Stimulated activated naive CD4-positive, alpha-beta T cell (primary cell): Measurements from ENCODE around the gene SACM1L.

Source experiments
- DNase-seq, 6 experiments: peaks; one replicate each; lab custom pipeline; 2025; lab: John Stamatoyannopoulos, UW

Gene SACM1L

GRCh38 chr3:45787551-45787950, 98.4 kb downstream of the SACM1L start:
- no peak for DNase-seq

DNA sequence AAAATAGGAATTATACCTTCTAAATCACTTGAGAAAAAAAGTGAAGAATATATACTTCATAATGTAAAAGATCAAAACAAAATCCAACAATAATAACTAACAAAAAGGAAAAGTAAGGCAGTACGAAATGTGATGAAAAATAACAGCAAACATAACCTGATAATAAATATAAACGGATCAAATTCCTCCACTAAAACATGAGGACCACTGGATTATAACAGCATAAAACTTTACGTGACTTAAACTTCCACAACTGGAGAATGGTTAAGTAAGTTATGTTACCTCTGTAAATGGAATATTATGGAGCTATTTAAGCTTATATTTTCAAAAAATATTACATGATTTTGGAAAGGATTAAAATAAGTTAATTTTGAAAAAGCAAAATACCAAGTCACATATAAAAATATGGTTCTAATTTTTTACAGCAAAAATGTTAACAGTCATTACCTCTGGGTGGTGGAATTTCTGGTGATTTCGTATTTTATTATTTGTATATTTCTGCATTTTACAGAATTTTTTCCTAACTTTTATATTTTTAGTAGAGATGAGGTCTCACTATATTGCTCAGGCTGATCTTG, 100.1 kb downstream of the SACM1L start:
- no peak for DNase-seq

DNA sequence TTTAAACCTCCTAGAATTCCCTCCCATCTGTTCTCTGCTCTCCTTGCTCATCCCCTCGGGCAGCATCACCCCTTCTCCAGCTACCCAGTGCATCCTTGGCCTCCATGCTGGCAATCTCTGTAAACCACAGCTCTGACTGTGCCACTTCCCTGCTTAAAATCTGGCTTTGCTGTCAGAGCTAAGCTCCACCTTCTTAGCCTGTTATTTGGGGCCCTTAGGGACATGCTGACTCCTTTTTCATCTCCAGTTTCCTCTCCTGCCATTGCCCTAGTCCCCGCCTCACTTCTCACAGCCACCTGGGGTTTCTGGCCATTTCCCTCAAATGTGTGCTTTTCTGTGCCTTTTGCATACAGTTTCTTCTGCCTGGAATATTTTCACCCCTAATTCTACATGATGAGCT, 101.4 kb downstream of the SACM1L start:
- no peak for DNase-seq

GRCh38 chr3:45792036-45792435, 102.8 kb downstream of the SACM1L start:
- no peak for DNase-seq

DNA sequence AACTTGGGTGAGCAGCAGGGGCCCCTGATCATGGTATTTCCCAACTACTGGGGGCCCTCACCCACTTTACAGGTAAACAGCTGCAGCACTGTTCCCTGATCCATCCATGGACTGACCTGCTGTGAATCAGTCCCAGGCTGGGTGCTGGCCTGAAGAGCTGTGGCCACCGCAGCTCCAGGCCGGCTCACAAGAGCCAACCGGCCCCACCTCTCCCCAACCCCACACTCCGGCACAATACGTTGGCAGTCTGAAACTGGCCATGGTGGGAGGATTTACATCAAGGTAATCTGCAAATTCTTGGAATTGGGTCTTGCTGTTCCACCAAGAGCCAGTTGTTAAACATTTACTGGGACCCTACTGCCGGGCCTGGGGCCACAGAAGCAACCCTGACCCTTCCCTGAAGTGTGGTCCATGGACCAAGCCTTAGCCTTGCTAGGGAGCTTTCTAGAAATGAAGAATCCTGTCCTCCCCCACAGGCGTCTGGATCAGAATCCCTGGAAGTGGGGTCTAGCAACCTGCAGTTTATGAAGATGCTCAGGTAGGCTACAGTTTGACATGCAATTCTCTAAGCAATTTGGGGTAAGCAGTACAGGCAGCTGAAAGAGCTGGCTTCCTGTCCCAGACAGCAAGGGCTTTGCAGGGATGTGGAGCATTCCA, 103.4 kb downstream of the SACM1L start:
- DNase-seq: no peak

DNA sequence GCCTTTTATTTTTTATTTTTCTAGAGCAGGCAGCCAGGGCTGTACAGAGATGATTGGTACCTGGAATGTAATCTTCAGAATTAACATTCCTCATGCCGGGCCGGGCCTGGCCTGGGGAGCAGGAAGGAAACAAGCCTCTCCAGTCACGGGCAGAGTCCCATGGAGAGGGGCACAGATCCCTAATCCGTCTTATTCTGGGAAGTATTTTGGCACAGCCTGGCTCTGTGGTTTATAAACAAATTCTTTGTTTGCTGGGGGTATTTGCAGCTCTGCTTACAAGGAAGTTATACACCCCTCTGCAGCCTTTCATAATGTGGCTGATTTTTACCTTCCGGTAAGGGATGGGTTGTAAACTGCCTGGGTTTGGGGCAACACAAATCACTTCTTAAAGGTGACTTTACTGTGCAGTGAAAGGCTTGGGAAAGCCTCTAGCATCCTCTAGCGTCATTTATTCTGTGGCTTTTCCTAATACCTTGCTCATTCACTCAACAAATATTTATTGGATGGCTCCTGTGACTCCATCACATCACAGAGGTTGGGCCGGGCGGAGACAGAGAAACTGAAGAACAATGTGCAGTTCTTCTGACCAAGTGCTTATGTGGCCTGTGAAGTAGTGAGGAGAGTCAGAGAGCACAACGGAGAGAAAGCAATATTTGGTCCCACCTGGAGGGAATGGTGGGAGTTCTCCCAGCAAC, 104.4 kb downstream of the SACM1L start:
- DNase-seq: no peak

DNA sequence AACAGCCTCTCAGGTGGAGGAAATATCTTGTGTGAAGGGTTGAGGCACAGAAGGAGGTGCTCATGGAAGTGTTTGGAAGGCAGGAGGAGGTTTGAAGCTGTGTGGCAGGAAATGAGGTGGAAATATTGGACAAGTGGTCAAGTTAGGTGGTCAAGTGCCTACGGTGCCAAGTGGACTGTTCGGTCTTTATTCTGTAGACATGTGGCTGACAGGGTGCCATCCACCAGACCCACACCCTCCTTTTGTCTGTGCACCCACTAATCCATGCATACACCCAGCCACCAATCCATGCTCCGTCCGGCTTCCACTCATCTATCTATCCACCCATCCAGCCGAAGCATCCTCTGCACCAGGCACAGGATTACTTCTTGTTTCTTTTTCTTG, 105.0 kb downstream of the SACM1L start:
- no peak for DNase-seq

- no peak for DNase-seq
Observed at GRCh38 chr3:45794660-45795059, 105.5 kb downstream of the SACM1L start.
